Panc1 (cell line): ENCODE data around the gene TCF3. TPM values are rescaled to one million over a fixed set of nuclear protein-coding genes. Genes with fewer than 3 reads are reported as not detected.

ENCODE experiments used
- ATAC-seq: fragments of 200-7000 bp; cut with Tn5 transposase; 2 replicates; pipeline ENCODE4 v1.9.1; 2020; ENCODE audit warnings: mild to moderate bottlenecking, moderate library complexity
- BruUV-seq: library from RNA; stranded (reverse); fragments of 400-500 nt; replicated peaks from 2 replicates; lab custom pipeline; 2021; lab: Mats Ljungman, UMichigan
- CTCF ChIA-PET: fragments of 300-600 bp; sonication (Branson Sonifier 250); formaldehyde crosslinking; loops from one replicate; lab custom pipeline; 2022; ENCODE audit warnings: antibody characterized with exemption; lab: Charles Lee
- POLR2A ChIA-PET: fragments of 300-600 bp; sonication (Branson Sonifier 250); formaldehyde crosslinking; loops from one replicate; lab custom pipeline; 2022; ENCODE audit warnings: antibody characterized with exemption; lab: Charles Lee
- DNase-seq: peaks from one replicate; pipeline ENCODE4 v3.0.0-alpha.2; 2010; ENCODE audit warnings: low read depth, low spot score
- H3K27ac ChIP-seq: 2 replicates; pipeline ENCODE4 v1.5.1; 2011; ENCODE audit warnings: mild to moderate bottlenecking, low read length, inconsistent platforms
- H3K27me3 ChIP-seq: fragments of 200-500 bp; sonication (Bioruptor generic); 2 replicates; pipeline ENCODE4 v1.6.0; 2014; ENCODE audit warnings: low read length, inconsistent platforms; ENCODE audit not compliant: control insufficient read depth, insufficient read depth
- H3K36me3 ChIP-seq: fragments of 200-500 bp; sonication (Bioruptor generic); 2 replicates; pipeline ENCODE4 v1.5.1; 2014; ENCODE audit warnings: inconsistent platforms, mild to moderate bottlenecking, low read length, moderate library complexity; ENCODE audit not compliant: control insufficient read depth, insufficient read depth
- H3K4me1 ChIP-seq: 2 replicates; pipeline ENCODE4 v1.5.1; 2011; ENCODE audit warnings: inconsistent platforms, mild to moderate bottlenecking, low read length, moderate library complexity; ENCODE audit not compliant: control insufficient read depth, insufficient read depth
- H3K4me3 ChIP-seq, 2 experiments: 2 replicates each; pipeline ENCODE4 v1.5.1; 2011 to 2012; ENCODE audit warnings: low read depth in 2 of 2, low read length in 2 of 2, mild to moderate bottlenecking in 2 of 2, inconsistent platforms in 1 of 2, moderate library complexity in 1 of 2
- H3K9me3 ChIP-seq: fragments of 200-500 bp; sonication (Bioruptor generic); 2 replicates; pipeline ENCODE4 v1.5.1; 2014; ENCODE audit warnings: low read depth, mild to moderate bottlenecking, inconsistent platforms, low read length, moderate library complexity; ENCODE audit not compliant: control insufficient read depth, insufficient read depth
- POLR2AphosphoS5 ChIP-seq: IDR thresholded peaks from 2 replicates; pipeline ENCODE4 v1.6.1; 2012; ENCODE audit warnings: mild to moderate bottlenecking, low read depth, low read length, moderate library complexity
- SIN3A ChIP-seq: IDR thresholded peaks from 2 replicates; pipeline ENCODE4 v1.6.1; 2012; ENCODE audit warnings: low read depth, mild to moderate bottlenecking, low read length, moderate library complexity, borderline replicate concordance; ENCODE audit not compliant: insufficient read depth
- TCF7L2 ChIP-seq: IDR thresholded peaks from 2 replicates; pipeline ENCODE4 v1.6.1; 2011; ENCODE audit warnings: mild to moderate bottlenecking, low read depth, low read length, inconsistent platforms
- in situ Hi-C: cut with HindIII; loops from 2 replicates; pipeline ENCODE4 v1.10.0; 2016; ENCODE audit warnings: low sequenced_read_pairs, low pct_unique_long_range_greater_than_20kb
- intact Hi-C: fragments of 100-400 bp; cut with micrococcal nuclease; formaldehyde crosslinking; loops from one replicate; pipeline ENCODE4 v1.10.0; 2022; ENCODE audit not compliant: unreplicated experiment
- total RNA-seq: library from RNA; stranded (reverse); gene quantifications from one replicate; pipeline ENCODE4 v1.2.1, GENCODE V29; 2021; ENCODE audit not compliant: unreplicated experiment
- TF ChIP-seq, protein P1 (sequence below), 2 experiments: IDR thresholded peaks; 2 replicates each; pipeline ENCODE4 v1.6.1; 2011 to 2012; ENCODE audit warnings: low read depth in 2 of 2, control low read depth in 1 of 2, low read length in 1 of 2, mild to moderate bottlenecking in 1 of 2, moderate library complexity in 1 of 2; ENCODE audit not compliant: insufficient read depth in 1 of 2
- TF ChIP-seq, protein P2 (sequence below): fragments of 450-650 bp; IDR thresholded peaks from 2 replicates; pipeline ENCODE4 v1.5.1; 2017; ENCODE audit warnings: mild to moderate bottlenecking

TCF3 gene
- total RNA-seq, 1 experiment from 2014 or later: 175 TPM

DNA sequence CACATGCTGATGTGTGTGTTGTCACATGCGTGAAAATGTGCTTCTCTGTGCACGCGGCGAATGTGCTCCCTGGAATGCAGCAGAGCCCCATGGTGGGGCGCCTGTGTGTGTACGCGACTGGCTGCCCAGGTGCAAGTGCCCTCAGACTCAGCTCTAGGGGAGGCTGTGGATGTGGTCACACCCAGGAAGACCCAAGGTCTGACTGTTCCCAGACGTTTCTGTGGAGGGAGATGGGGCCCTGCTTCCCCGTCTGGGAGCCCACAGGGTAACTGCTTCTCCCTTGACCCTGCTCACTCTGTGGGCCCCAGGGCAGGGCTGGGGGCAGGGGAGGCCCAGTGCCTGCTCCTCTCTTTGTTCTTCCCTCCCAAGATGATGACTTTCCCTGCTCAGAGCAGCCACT lies 39.3 kb downstream of the TCF3 start:
- in situ Hi-C loops (no loop called here), intact Hi-C loops (no loop called here)
- no peak for DNase-seq
- H3K27ac ChIP-seq: no peak overlapping the region
- H3K9me3 ChIP-seq: no peaks in the 10 kb centered on the region
- no peak for ATAC-seq
- TF ChIP-seq, protein P1, sequence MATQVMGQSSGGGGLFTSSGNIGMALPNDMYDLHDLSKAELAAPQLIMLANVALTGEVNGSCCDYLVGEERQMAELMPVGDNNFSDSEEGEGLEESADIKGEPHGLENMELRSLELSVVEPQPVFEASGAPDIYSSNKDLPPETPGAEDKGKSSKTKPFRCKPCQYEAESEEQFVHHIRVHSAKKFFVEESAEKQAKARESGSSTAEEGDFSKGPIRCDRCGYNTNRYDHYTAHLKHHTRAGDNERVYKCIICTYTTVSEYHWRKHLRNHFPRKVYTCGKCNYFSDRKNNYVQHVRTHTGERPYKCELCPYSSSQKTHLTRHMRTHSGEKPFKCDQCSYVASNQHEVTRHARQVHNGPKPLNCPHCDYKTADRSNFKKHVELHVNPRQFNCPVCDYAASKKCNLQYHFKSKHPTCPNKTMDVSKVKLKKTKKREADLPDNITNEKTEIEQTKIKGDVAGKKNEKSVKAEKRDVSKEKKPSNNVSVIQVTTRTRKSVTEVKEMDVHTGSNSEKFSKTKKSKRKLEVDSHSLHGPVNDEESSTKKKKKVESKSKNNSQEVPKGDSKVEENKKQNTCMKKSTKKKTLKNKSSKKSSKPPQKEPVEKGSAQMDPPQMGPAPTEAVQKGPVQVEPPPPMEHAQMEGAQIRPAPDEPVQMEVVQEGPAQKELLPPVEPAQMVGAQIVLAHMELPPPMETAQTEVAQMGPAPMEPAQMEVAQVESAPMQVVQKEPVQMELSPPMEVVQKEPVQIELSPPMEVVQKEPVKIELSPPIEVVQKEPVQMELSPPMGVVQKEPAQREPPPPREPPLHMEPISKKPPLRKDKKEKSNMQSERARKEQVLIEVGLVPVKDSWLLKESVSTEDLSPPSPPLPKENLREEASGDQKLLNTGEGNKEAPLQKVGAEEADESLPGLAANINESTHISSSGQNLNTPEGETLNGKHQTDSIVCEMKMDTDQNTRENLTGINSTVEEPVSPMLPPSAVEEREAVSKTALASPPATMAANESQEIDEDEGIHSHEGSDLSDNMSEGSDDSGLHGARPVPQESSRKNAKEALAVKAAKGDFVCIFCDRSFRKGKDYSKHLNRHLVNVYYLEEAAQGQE (IDR thresholded peaks at IDR 0.05; ENCODE audit: insufficient read depth in 1 of 2, low read depth in 2 of 2, low read length in 1 of 2): no peak
- TF ChIP-seq POLR2AphosphoS5 (no peak), TCF7L2 (no peak), SIN3A (no peak)
- H3K4me3 ChIP-seq: no peak overlapping the region
- peaks cover 17% of the 10 kb centered on the region for H3K4me1 ChIP-seq
- ChIA-PET CTCF (interaction anchor here (0.5 to 0.6 kb wide), 2 partner anchors 59 to 67 kb away, joined by 3 read pairs; no protein-coding TSS in a partner anchor), POLR2A (no interaction called here)
- no peaks in the 10 kb centered on the region for H3K27me3 ChIP-seq
- H3K36me3 ChIP-seq: no peaks in the 10 kb centered on the region
- BruUV-seq: no TSS peak

DNA sequence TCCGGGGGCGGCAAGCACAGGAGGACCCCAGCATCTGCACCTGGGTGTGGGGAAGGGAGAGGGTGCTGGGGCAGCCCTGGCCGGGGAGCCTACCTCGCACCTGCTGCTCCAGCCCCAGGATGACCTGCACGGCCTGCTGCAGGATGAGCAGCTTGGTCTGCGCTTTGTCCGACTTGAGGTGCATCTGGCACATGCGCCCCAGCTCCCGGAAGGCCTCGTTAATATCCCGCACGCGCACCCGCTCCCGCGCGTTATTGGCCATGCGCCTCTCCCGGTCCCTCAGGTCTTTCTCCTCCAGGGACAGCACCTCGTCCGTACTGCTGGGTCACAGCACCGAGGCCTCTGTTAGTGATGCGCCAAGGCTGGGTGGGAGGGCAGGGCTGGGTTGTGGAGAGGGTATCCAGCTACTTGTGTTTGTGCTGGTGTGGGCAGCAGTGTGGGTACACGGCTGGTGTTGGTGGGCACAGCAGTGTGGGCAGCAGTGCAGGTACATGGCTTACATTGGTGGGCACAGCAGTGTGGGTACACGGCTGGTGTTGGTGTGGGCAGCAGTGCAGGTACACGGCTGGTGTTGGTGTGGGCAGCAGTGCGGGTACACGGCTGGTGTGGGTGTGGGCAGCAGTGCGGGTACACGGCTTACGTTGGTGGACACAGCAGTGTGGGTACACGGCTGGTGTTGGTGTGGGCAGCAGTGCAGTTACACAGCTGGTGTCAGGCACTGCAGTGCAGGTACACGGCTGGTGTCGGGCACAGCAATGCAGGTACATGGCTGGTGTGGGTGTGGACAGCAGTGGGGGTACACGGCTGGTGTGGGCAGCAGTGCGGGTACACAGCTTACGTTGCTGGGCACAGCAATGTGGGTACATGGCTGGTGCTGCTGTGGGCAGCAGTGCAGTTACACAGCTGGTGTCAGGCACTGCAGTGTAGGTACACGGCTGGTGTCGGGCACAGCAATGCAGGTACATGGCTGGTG lies 40.0 kb downstream of the TCF3 start:
- Histone ChIP-seq H3K4me1 (peaks cover 17% of the 10 kb centered on the region), H3K4me3 (no peak overlapping the region), H3K9me3 (no peaks in the 10 kb centered on the region), H3K27ac (no peak overlapping the region), H3K36me3 (no peaks in the 10 kb centered on the region), H3K27me3 (no peaks in the 10 kb centered on the region)
- TF ChIP-seq, protein P2, sequence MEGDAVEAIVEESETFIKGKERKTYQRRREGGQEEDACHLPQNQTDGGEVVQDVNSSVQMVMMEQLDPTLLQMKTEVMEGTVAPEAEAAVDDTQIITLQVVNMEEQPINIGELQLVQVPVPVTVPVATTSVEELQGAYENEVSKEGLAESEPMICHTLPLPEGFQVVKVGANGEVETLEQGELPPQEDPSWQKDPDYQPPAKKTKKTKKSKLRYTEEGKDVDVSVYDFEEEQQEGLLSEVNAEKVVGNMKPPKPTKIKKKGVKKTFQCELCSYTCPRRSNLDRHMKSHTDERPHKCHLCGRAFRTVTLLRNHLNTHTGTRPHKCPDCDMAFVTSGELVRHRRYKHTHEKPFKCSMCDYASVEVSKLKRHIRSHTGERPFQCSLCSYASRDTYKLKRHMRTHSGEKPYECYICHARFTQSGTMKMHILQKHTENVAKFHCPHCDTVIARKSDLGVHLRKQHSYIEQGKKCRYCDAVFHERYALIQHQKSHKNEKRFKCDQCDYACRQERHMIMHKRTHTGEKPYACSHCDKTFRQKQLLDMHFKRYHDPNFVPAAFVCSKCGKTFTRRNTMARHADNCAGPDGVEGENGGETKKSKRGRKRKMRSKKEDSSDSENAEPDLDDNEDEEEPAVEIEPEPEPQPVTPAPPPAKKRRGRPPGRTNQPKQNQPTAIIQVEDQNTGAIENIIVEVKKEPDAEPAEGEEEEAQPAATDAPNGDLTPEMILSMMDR: no peak
- TF ChIP-seq TCF7L2 (no peak), POLR2AphosphoS5 (no peak), SIN3A (no peak)
- TF ChIP-seq, protein P1 (IDR thresholded peaks at IDR 0.05; ENCODE audit: insufficient read depth in 1 of 2, low read depth in 2 of 2, low read length in 1 of 2): no peak
- DNase-seq: no peak
- intact Hi-C loops: no loop called here
- in situ Hi-C loops: no loop called here
- ChIA-PET POLR2A (no interaction called here), CTCF (no interaction called here)
- BruUV-seq: no TSS peak
- no peak for ATAC-seq
